Small intestine (tissue), 7 donors: Measurements from ENCODE around the gene RPL9. TPM values are rescaled to one million over a fixed set of nuclear protein-coding genes. Genes with fewer than 3 reads are reported as not detected.

Experiments
- DNase-seq, 2 donors: peaks; one replicate each; pipeline versions ENCODE4 v3.0.0 to v3.0.0-alpha.2; 2013
- FAIRE-seq: peaks from 2 replicates; lab custom pipeline; 2012; peaks lifted over from hg19 to GRCh38; lab: Jason Lieb, UNC
- H3K27ac ChIP-seq, 3 donors: one replicate each; pipeline ENCODE4 v1.5.1; 2013; ENCODE audit warnings: low read length in 2 of 3, mild to moderate bottlenecking in 2 of 3, control low read depth in 1 of 3, inconsistent platforms in 1 of 3, low read depth in 1 of 3, moderate library complexity in 1 of 3
- H3K27me3 ChIP-seq, 3 donors: one replicate each; pipeline ENCODE4 v1.6.1; 2013; ENCODE audit warnings: low read length in 3 of 3, inconsistent platforms in 1 of 3; ENCODE audit not compliant: control insufficient read depth in 3 of 3, insufficient read depth in 3 of 3
- H3K36me3 ChIP-seq, 3 donors: one replicate each; pipeline ENCODE4 v1.6.1; 2013; ENCODE audit warnings: low read length in 3 of 3, inconsistent platforms in 1 of 3, low read depth in 1 of 3, mild to moderate bottlenecking in 1 of 3, moderate library complexity in 1 of 3; ENCODE audit not compliant: control insufficient read depth in 3 of 3, insufficient read depth in 2 of 3
- H3K4me1 ChIP-seq, 3 donors: one replicate each; pipeline ENCODE4 v1.6.1; 2013; ENCODE audit warnings: low read length in 2 of 3, inconsistent platforms in 1 of 3, low read depth in 1 of 3, mild to moderate bottlenecking in 1 of 3, moderate library complexity in 1 of 3; ENCODE audit not compliant: control insufficient read depth in 3 of 3, insufficient read depth in 2 of 3
- H3K4me3 ChIP-seq, 3 donors: one replicate each; pipeline ENCODE4 v1.5.1; 2013; ENCODE audit warnings: low read length in 3 of 3, control low read depth in 1 of 3, inconsistent platforms in 1 of 3, low read depth in 1 of 3, mild to moderate bottlenecking in 1 of 3, moderate library complexity in 1 of 3
- H3K9me3 ChIP-seq, 2 donors: one replicate each; pipeline ENCODE4 v1.6.1; 2013; ENCODE audit warnings: low read depth in 1 of 2, low read length in 1 of 2; ENCODE audit not compliant: control insufficient read depth in 2 of 2, insufficient read depth in 1 of 2
- WGBS, 3 donors: extraction: QIAGEN DNeasy Blood & Tissue Kit; methylation state at CpG; one replicate each; pipeline ENCODE4 v1.1.7; 2013; 5-methylcytosine and 5-hydroxymethylcytosine counted together
- polyA plus RNA-seq, 4 donors: library from polyadenylated mRNA; stranded (reverse) in 3 of 4; unstranded in 1 of 4; fragments of 200-250 nt in 3 of 4; fragments of 120-200 nt in 1 of 4; gene quantifications; one replicate each; pipeline versions ENCODE4 v1.2.1 to v1.2.3, GENCODE V29; 2013
- donor health status: healthy with polysubstance abuse.
- donor health status: control.
- donor health status: control.
- donor health status: Bipolar disorder and iron deficiency.
- donor health status: healthy.

The RPL9 gene
- polyA plus RNA-seq, 4 donors = 1,758 to 2,952 (median 2,157) TPM

- peaks cover 0 to 11% (median 0%) of the 10 kb centered on the region in 3 donors for H3K36me3 ChIP-seq
- no peaks in the 10 kb centered on the region for H3K27me3 ChIP-seq
- no peak overlapping the region for H3K27ac ChIP-seq
- no peak for DNase-seq
- H3K4me1 ChIP-seq = no peaks in the 10 kb centered on the region
- no peak for FAIRE-seq
- no peak overlapping the region for H3K4me3 ChIP-seq
- peaks cover 0 to 17% of the 10 kb centered on the region in 2 donors for H3K9me3 ChIP-seq
- 97 to 100% (median 98%) methylated on average over 27 of the region's 27 CpGs for WGBS, 3 donors
Measured at GRCh38 chr4:39480251-39480650, 21.5 kb upstream of the RPL9 start.

DNA sequence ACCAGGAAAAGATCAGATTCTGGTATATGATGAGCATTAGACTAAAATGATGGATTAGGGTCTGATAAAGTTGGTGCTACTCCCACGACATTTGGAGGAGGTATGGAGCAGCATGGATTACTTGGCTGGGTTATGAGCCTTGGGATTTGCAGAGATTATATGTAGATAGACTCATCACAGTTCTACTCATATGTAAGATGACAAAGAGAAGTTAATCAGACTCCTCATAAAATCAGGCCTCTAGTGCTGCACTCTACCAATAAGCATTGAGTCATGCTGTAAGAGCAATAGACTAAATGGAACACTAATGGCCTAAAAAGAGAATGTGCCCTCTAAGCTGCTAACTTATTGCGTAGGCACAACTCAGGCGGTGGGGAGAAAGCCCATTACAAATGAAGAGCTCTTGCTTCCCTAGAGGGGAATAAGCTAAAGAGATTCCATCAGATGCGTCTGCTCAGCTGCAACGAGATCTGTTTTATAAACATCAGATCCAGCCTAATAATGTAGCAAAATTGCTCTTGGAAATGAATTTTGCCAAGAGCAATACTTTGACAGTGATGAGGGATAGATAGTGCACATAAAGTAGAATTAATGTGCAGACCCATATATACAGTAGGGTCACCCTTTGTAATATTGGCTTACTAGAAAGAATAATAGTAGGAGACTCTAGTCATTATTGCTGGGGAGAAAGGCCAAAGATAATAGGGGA is 17.6 kb upstream of the RPL9 start:
- Histone ChIP-seq H3K36me3 (peaks cover 0 to 27% (median 7%) of the 10 kb centered on the region in 3 donors), H3K27me3 (no peaks in the 10 kb centered on the region), H3K9me3 (no peaks in the 10 kb centered on the region), H3K4me1 (no peaks in the 10 kb centered on the region), H3K4me3 (no peak overlapping the region), H3K27ac (no peak overlapping the region)
- no peak for DNase-seq
- no peak for FAIRE-seq
- WGBS, 3 donors = 73 to 90% (median 82%) methylated on average over 5 of the region's 5 CpGs

DNA sequence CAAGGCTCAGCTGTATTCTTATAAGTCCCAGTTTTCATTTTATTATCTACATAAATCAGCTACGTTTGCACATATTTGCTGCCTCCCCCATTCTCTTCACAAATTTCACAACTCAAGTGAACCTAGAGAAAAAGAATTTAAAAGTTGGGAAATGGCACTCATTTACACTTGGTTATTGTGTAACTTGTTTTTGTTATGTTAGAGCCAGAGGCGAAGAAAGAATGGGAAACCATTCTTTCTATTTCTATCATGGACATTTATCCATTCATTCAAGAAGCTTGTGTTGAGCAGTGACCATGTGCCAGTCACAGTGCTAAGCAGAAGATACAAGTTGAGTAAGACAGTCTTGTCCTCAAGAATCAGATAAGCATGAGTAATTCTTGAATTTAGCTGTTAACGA is 13.7 kb upstream of the RPL9 start:
- no peaks in the 10 kb centered on the region for H3K9me3 ChIP-seq
- FAIRE-seq = no peak
- WGBS, 3 donors = 92 to 94% (median 93%) methylated on average over 3 of the region's 3 CpGs
- no peak overlapping the region for H3K27ac ChIP-seq
- no peak overlapping the region for H3K4me3 ChIP-seq
- DNase-seq = no peak
- H3K4me1 ChIP-seq = peaks cover 0 to 11% (median 0%) of the 10 kb centered on the region in 3 donors
- H3K36me3 ChIP-seq = peaks cover 0 to 28% (median 7%) of the 10 kb centered on the region in 3 donors
- no peaks in the 10 kb centered on the region for H3K27me3 ChIP-seq

- no peaks in the 10 kb centered on the region for H3K27me3 ChIP-seq
- no peak overlapping the region for H3K4me3 ChIP-seq
- no peak overlapping the region for H3K27ac ChIP-seq
- no peak for FAIRE-seq
- H3K9me3 ChIP-seq = no peaks in the 10 kb centered on the region
- DNase-seq = peak; percentile 53 to 67
- H3K36me3 ChIP-seq = peaks cover 0 to 30% (median 7%) of the 10 kb centered on the region in 3 donors
- WGBS, 3 donors = 45 to 79% (median 48%) methylated on average over 1 of the region's 1 CpG
- H3K4me1 ChIP-seq = peaks cover 0 to 13% (median 0%) of the 10 kb centered on the region in 3 donors
Measured at GRCh38 chr4:39470402-39470801, 11.7 kb upstream of the RPL9 start.

DNA sequence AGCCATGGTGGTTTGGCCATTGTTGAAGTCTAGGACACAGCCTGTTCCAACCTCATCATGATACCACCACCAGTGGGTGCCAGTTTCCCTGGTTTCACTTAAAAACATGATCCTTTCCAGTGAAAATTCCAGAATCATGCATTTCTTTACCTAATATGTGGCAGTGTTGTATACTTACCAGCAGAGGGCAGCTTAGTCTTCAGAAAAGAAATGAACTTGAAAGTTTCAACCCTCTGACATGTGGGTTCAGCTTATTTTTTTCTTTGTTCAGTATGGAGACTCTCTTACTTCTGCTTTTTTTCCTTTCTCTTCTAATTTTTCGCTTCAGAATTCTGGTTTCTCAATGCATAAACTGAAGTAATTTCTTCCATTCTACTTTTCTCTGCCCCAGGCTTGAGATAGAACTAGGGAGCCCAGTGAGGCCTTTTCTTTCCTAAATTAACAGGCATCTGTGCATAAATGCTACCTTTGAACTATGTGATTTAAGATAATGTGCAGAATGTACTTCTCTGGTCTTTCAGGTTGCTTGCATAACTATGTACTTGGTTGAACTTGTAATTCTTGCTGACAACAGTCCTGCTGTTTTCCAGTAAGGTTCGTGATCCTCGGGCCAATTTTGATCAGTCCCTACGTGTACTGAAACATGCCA is 10.8 kb upstream of the RPL9 start:
- Histone ChIP-seq H3K36me3 (peaks cover 3 to 26% (median 7%) of the 10 kb centered on the region in 3 donors), H3K9me3 (no peaks in the 10 kb centered on the region), H3K27ac (peak overlapping the region in 2 of 3 donors; percentile 11 to 65), H3K4me3 (no peak overlapping the region), H3K4me1 (peaks cover 0 to 13% (median 0%) of the 10 kb centered on the region in 3 donors), H3K27me3 (no peaks in the 10 kb centered on the region)
- DNase-seq (peak; percentile 70 to 78), FAIRE-seq (no peak)
- 44 to 55% (median 48%) methylated on average over 4 of the region's 4 CpGs for WGBS, 3 donors

- Histone ChIP-seq H3K27me3 (no peaks in the 10 kb centered on the region), H3K9me3 (no peaks in the 10 kb centered on the region), H3K4me3 (no peak overlapping the region), H3K36me3 (peaks cover 5 to 34% (median 6%) of the 10 kb centered on the region in 3 donors), H3K4me1 (peaks cover 0 to 13% (median 0%) of the 10 kb centered on the region in 3 donors), H3K27ac (no peak overlapping the region)
- DNase-seq (no peak), FAIRE-seq (no peak)
- WGBS, 3 donors = 85 to 90% (median 87%) methylated on average over 4 of the region's 4 CpGs
Measured at GRCh38 chr4:39467464-39467863, 8.7 kb upstream of the RPL9 start.

DNA sequence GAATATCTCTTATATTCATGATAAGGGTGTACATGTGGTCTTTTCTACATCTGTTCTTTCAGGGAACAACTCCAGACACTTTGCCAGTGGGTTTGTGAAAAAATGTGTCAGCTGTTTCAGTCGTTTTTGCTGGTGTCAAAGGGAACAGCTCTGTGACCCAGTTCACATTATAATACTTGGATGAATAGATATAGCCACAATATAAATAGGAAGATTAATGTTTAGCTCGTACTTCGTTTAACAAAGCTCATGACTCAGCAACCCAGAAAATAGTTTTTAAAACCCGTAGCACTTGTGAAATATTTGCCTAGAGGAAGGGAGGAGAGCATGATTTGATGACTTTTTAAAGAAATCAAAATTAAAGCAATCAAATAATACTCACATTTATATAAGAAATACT is 8.0 kb upstream of the RPL9 start:
- Histone ChIP-seq H3K9me3 (no peaks in the 10 kb centered on the region), H3K27me3 (no peaks in the 10 kb centered on the region), H3K27ac (peak overlapping the region in 1 of 3 donors; percentile 22), H3K4me3 (no peak overlapping the region), H3K4me1 (peaks cover 0 to 13% (median 0%) of the 10 kb centered on the region in 3 donors), H3K36me3 (peaks cover 1 to 35% (median 6%) of the 10 kb centered on the region in 3 donors)
- 18 to 48% (median 28%) methylated on average over 4 of the region's 4 CpGs for WGBS, 3 donors
- DNase-seq (peak; percentile 28 to 48), FAIRE-seq (no peak)

DNA sequence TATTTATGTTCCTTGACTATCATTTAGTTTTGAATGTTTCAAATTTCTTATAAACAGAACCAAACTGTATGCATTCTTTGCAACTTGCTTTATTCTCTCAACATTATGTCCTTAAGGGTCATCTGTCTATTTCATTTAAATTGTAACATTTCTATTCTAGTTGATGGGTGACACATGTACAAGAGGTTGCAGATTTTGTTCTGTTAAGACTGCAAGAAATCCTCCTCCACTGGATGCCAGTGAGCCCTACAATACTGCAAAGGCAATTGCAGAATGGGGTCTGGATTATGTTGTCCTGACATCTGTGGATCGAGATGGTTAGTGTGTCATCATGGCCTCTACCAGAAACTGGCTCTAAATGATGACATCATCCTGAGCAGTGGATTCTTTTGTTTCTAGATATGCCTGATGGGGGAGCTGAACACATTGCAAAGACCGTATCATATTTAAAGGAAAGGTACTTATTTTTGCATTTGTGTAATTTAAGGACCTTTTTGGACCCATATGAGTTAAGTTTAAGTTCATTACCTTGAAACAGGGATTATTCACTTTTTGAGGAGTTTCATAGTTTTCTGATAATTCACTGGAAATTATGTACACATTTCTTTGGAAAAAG is 6.3 kb upstream of the RPL9 start:
- WGBS, 3 donors = 52 to 82% (median 80%) methylated on average over 2 of the region's 2 CpGs
- Histone ChIP-seq H3K4me1 (peaks cover 0 to 11% (median 0%) of the 10 kb centered on the region in 3 donors), H3K27me3 (no peaks in the 10 kb centered on the region), H3K36me3 (peaks cover 0 to 33% (median 6%) of the 10 kb centered on the region in 3 donors), H3K9me3 (no peaks in the 10 kb centered on the region), H3K4me3 (no peak overlapping the region), H3K27ac (no peak overlapping the region)
- FAIRE-seq (no peak), DNase-seq (peak in 1 of 2 donors; percentile 11)
